Stimulated activated CD4-positive, alpha-beta T cell treated with anti-CD3 and anti-CD28 coated beads, Interleukin-1b, Interleukin-23, amount 100 ng/mL, for 4 hours (primary cell): ENCODE measurements around the gene DDX20.

ENCODE experiments used
- DNase-seq, 2 donors: peaks; one replicate each; pipeline ENCODE4 v3.0.0-alpha.2; 2020; ENCODE audit warnings: low read depth in 2 of 2

DDX20 gene

GRCh38 chr1:111755331-111756123 lies at the start of gene DDX20:
DDX20 (plus strand) TSS chr1:111755901; CDS start chr1:111755925, 24 bp downstream.
- DNase-seq: peak; percentile 85 to 89

GRCh38 chr1:111706921-111707320 lies 48.8 kb upstream of the DDX20 start:
- no peak for DNase-seq

- DNase-seq: no peak
Measured at GRCh38 chr1:111707906-111708305, 47.8 kb upstream of the DDX20 start.

GRCh38 chr1:111709986-111710385 lies 45.7 kb upstream of the DDX20 start:
- DNase-seq: no peak

GRCh38 chr1:111716333-111716732 lies 39.4 kb upstream of the DDX20 start:
- DNase-seq: no peak

GRCh38 chr1:111717450-111717849 lies 38.3 kb upstream of the DDX20 start:
- no peak for DNase-seq

- DNase-seq: no peak
Measured at GRCh38 chr1:111719135-111719534, 36.6 kb upstream of the DDX20 start.

- no peak for DNase-seq
Measured at GRCh38 chr1:111719674-111720132, 36.0 kb upstream of the DDX20 start.

- DNase-seq: no peak
Measured at GRCh38 chr1:111720274-111720976, 35.3 kb upstream of the DDX20 start.

- no peak for DNase-seq
Measured at GRCh38 chr1:111720977-111721786, 34.5 kb upstream of the DDX20 start.

- no peak for DNase-seq
Measured at GRCh38 chr1:111723091-111723806, 32.5 kb upstream of the DDX20 start.

- DNase-seq: no peak
Measured at GRCh38 chr1:111723871-111724270, 31.8 kb upstream of the DDX20 start.

- no peak for DNase-seq
Measured at GRCh38 chr1:111725192-111725591, 30.5 kb upstream of the DDX20 start.

GRCh38 chr1:111727056-111727455 lies 28.6 kb upstream of the DDX20 start:
- no peak for DNase-seq

GRCh38 chr1:111729271-111729921 lies 26.3 kb upstream of the DDX20 start:
- no peak for DNase-seq

GRCh38 chr1:111729946-111730681 lies 25.6 kb upstream of the DDX20 start:
- DNase-seq: no peak

GRCh38 chr1:111730706-111731105 lies 25.0 kb upstream of the DDX20 start:
- no peak for DNase-seq

GRCh38 chr1:111731956-111732355 lies 23.7 kb upstream of the DDX20 start:
- no peak for DNase-seq

GRCh38 chr1:111732718-111733117 lies 23.0 kb upstream of the DDX20 start:
- no peak for DNase-seq
